ENCODE data around the gene CGGBP1.

Gene CGGBP1, protein sequence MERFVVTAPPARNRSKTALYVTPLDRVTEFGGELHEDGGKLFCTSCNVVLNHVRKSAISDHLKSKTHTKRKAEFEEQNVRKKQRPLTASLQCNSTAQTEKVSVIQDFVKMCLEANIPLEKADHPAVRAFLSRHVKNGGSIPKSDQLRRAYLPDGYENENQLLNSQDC

DNA sequence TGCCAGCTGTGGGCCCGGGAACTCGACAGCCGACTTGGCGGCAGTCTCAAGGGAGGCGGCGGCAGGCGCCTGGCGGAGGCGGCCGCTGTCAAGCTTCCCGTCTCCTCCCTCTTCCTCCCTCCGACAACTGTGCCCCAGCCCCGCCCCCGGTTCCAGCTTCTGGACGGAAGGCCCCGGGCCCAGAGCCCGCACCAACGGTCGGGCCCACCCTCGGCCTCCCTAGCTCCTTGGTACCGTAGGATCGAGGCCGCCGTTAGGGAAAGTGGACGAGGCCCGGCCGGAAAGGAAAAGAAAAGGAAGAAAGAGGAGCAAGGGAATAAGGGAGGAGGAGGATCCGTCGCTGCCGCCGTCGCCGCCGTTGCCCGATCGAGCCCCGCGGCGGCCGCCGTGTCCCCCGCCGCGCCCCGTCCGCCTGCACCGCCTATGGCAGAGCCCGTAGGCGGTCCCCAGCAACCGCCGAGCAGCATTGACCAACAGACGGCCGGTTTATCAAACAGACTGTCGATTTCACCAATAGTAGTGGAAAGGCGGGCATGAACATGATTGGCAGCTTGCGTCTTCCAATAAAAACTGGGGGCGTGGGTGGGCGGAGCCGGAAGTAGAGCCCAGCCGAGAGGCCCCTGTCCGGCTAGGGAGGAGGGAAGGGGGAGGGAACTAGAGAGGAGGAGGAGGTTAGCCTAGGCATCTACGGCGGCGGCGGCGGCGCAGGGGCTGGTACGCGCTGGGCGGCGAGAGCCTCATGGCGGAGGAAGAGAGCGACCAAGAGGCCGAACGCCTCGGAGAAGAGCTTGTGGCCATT lies at the start of gene CGGBP1, which contains the start of gene ZNF654:
TSS of gene CGGBP1 (minus strand) at position 425 of the 799 bp plus-strand sequence. CDS start 3,029 bp downstream, outside the sequence.
TSS of gene ZNF654 (plus strand) at position 675 of the 799 bp plus-strand sequence. CDS start at position 740, 65 bp downstream.
- peak; percentile 88 for FAIRE-seq

DNA sequence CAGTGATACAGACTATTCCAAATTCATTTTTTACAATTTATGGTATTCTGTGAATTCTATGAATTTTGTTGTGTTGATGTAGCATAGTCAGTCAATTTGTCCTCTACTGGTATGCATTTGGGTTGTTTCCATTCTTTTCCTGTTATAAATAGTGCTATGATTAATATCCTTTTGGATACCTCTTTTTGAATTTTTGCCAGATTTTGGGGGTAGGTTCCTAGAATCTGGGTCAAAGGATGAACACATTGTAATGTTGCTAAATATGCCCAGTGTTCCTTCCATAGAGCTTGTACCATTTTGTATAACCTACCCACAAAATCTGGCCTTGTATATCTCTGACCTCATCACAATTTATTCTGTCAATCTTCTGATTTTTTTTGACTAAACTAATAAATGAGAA lies 46.5 kb upstream of the CGGBP1 start:
- FAIRE-seq = no peak

DNA sequence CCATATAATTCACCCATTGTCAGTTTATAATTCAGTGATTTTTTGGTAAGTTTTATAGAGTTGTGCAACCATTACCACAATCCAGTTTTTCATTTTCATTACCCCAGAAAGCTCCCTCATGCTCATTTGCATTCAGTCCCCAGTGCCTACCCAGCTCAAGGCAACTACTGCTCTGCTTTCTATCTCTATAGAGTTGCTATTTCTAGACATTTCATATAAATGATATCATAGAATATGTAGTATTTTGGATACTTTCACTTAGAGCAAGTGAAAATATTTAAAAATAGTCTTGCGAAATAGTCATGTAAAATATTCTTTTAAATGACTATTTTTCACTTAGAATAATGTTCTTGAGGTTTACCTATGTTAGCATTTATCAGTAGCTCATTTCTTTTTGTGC lies 42.3 kb upstream of the CGGBP1 start:
- FAIRE-seq = no peak

DNA sequence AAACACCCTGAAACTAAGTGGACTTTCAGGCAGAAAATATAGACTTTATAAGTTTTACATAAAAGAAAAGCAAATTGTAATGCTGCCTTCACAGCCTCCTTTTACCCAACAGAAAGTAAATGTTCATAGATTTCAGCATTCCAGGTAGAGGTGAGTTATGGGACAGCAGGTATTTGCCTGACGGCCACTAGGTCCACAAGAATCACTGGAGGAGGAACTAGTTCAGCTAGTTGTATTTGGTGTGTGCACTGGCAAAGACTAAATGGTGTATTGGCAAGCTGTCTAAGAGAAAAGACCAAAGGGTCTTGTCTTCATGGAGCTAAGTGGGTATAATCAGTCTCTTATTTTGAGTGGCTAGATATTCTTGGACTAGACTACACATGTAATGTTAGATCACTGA lies 34.5 kb upstream of the CGGBP1 start:
- no peak for FAIRE-seq

DNA sequence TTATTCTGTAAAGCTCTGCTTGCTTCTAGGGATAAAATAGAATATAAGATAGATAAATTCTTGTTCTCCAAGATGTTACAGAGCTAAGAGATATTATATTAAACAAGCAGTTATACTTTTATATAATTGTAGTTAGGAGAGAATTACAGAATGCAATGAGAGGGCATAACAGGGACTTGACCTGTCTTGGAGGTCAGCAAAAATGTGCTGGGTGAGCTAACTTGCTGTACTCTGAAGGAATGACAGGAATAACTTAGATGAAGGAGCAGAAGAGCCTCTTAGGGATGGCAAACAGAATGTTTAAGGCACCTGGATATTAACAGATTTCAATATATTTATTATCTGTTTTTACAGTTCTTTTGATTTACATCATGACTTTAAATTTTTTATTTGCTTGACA lies 33.5 kb upstream of the CGGBP1 start:
- FAIRE-seq = no peak

DNA sequence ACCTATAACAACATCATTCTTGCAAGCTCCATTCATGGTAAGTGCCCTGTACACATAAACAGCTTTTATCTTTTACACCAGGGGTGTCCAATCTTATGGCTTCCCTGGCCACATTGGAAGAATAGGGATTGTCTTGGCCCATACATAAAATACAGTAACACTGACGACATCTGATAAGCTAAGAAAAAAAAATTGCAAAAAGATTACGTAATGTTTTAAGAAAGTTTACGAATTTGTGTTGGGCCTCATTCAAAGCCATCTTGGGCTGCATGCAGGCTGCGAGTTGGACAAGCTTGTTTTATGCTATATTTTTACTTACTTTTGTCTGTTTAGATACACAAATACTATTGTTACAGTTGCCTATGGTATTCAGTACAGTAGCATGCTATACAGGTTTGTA lies 31.9 kb upstream of the CGGBP1 start:
- no peak for FAIRE-seq

DNA sequence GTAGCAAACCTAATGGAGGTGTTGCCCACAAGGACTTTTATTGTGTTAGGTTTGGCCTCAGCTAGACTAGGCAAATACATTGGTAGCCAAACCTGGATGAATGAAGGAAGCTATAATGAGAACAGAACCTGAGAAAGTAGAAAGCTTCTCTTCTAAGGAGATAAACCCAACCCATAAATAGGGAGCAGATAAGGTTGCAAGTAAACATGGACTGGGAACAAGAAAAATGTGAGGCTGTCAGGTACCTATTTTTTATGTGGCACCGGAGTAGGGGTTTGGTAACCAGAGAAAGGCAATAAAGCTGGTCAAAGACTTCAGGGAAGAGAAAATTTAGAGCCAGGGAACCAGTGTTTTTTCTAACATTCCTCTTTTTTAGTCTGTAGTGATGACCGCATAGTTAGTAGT lies 25.3 kb upstream of the CGGBP1 start:
- FAIRE-seq = no peak

DNA sequence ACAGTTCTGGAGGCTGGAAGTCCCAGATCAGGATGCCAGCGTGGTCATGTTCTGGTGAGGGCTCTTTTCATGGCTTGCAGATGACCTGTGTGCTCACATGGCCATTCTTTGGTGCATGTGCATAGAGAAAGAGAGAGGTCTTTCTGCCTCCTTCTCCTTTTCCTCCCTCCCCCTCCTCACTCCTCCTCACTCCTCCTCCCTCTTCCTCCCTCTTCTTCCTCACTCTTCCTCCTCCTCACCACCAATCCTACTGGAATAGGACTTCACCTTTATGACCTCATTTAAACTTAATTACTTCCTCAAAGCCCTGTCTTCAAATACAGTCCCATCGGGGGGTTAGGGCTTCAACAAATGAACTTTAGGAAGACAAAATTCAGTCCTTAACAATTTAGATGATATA lies 24.0 kb upstream of the CGGBP1 start:
- no peak for FAIRE-seq

DNA sequence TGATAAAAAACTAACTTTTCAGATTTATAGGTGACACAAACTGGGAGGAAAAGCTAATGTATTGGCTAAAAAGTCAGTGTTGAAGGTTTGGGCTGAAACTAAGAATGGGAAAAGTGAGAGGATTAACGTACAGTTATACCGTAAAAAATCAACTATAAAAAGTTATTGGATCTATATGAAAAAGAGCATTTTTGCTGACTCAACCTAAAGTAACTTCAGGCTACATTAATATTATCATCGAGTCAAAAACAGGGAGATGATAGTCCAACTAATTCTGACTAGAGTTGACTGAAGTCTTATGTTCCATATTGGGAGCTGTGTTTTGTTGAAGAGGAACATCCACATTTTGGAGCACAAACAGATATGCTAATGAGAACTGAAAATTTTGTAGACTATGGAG lies 20.1 kb upstream of the CGGBP1 start:
- no peak for FAIRE-seq

DNA sequence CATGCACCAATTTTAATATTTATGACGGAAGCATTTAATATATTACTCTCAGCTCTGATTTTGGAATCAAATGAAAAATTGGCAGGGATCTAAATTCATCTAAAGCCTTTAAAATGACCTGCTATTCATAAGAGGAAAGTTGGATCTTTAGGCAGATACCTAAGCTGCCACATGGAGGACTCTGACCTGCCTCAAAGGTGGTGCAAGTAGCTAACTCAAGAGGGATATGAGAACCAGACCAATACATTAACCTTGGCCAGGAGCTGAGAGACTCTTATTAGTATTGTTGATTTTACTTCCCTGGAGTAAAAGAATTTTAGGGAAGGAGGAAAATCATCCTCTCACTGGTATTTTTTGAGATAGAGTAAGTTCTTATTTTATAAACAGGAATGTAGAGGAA lies 17.9 kb upstream of the CGGBP1 start:
- no peak for FAIRE-seq

DNA sequence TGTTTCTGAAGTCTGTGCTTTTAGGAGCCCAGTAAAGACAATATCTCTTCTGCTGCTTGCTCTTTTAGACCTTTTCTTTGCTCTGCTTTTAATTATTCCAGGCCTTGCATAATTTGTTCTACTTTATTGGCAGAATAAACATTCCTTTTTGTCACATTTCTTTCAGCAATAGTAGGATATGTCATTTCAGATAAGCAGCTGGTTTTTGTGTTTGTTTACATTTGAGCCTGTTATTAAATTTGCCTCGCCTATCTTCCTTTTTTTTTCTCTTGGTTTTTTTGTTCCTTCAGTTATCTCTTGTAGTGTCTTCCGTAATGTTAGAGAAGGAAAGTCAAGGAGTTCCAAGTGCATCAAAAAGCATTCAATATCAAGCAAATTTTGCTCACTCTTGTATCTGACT lies 16.7 kb upstream of the CGGBP1 start:
- no peak for FAIRE-seq

DNA sequence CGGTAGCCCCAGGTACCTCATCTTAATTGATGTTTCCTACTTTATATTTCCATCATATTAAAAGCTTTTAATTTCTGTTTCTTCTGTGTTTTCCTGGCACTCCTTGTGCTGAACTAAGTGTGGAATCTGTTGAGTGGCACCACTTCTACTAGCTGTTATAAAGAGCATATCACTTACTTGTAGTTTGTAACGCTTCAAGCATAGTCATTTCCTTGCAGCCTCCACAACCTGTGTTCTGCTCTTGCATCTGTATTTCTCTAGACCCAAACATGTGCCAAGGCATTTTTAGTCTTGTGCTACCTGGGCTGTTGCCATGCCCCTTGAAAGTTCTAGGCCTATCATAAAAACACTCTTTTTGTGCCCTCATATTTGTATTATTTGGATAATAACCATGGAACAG lies 16.3 kb upstream of the CGGBP1 start:
- FAIRE-seq = no peak

DNA sequence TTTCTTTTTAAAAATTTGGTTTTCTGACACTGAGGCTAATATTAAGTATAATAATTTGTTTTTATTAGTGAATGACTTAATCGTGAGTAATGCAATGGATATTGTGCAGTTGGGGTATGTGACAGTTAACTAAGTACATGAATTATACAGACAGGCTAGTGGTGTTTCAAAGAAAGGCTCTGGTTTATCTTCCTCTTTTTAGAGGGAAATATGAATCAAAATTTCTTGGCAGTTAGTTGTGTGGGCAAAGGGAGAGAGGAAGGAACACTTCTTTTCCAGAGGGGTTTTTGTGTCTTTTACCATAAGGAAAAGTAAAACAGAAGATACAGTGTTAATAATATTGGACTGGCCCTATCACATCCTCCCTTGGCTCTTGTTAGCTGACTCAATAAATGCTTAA lies 2.9 kb upstream of the CGGBP1 start:
- no peak for FAIRE-seq

DNA sequence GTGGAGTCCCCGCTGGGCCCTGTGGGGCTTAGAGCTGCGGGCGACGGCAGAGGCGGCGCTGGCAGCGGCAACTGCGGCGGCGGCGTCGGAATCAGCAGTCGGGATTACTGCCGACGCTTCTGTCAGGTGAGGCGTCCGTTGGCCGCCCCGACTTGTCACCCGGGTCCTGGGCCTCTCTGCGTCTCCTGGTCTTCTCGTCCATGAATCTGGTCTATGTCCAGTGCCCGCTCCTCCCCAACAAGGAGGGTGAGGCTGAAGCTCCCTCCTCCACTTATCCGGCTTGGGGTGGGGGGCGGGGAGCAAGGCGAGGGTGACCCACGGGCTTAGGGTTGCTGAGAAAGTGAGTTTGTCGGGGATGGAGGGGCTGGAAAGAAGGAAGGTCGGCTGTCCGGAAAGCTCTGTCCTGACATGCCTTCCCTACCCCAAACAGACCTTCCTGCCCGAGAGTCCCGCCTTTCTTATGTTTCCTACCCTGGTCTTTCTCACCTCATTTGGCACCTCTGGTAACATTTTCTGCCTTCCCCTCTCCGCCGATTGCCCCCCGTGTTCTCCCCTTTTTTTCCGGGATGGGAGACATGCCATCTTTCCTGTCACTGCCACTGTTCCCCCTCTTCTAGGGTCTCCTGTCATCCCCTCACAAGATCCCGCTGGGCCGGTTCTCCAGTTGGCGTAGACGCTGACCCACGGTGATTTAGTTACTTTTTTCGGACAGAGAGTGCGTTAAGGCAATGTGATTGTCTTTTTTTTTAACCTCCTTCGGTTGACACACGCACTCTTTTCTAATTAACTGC lies 770 bp upstream of the CGGBP1 start:
- FAIRE-seq = no peak

DNA sequence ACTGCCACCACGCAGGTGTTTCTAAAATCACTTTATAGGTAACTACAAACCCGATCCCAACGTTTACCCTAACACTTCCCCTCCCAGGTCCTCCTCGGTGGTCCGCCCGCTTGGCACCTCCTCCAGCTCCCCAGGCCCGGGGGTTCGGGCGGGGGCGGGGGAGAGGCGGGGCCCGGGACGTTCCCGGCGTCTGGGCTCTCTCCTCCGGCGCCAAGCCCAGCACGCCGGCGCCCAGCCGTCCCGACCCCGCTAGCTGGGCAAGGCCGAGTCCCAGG lies 562 bp downstream of the CGGBP1 start:
- no peak for FAIRE-seq

DNA sequence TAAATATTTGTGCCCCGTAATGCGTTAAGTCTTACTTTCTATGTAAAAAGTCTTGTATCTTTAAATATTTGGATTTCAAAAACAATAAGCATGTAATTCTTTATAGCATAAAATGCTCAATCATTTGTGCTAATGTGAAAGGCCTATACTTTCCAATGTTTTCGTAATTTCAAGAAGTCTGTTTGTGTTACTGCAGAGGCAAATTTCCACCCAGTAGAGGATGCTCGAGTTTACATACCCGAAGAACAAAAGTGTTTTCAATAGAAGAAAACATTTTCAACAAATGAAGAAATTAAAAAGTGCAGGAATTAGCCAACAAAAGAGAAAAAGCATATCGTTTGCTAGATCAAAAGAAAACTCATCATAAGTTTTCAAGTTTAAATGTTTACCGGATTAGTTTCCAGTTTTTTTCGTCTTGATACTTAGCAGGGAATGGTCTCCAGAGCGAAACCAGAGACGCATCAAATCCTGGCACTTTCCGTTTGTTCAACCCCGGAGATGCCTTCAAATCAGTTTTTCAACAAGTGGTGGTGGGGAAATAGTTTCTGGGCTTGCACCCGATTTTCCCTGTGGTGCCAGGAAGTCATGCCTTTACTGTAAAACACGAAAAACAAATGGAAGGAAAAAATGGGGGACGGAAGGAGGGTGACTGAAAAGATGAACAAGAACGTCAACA lies 1.0 kb downstream of the CGGBP1 start:
- FAIRE-seq = peak; percentile 51

DNA sequence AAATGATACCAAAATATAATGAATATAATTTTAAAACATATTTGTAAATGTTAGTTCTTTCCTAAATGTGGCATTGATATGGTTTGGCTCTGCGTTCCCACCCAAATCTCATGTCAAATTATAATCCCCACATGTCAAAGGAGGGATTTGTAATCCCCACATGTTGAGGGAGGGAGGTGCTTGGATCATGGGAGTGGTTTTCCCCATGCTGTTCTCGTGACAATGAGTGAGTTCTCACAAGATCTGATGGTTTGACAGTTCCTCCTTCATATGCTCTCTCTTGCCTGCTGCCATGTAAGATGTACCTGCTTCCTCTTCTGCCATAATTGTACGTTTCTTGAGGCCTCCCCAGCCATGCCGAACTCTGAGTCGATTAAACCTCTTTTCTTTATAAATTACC lies 12.0 kb downstream of the CGGBP1 start:
- FAIRE-seq = no peak

DNA sequence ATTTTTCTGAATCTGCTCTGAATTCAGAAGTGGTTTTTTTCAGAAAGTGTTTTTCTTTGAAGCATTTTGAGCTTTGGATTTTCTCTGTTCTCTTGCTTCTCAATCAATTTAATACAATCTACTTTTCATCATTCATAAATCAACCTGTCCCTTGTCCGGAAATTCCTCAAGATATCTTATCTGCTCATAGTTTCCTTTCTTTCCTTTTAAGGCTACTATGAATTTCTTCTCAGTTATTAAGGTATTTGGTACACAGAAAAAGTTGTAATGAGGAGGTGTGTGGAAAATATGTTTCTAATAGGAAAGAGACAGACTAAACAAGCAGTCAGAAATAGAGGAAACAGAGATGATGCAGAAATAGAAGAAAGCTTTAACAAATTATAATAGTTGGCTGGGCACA lies 14.4 kb downstream of the CGGBP1 start:
- FAIRE-seq = no peak

DNA sequence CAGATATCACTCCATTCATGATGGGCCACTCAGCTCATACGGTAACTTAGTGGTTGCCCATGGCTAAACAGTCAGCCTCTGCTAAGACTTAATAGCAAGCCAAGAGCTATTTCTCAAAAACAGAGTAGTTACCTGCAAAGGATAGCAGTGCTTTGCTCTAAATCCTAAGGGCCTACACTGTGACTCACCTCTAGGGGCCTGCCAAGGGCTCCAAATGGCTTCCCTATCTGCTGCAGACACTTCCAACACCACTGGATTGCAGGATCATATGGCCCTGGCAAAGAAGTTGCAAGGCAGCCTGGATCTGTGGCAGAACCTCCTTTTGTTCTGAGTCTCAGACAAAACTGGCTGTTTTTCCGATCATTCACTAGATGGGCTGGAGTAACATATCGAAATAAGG lies 17.8 kb downstream of the CGGBP1 start:
- no peak for FAIRE-seq

DNA sequence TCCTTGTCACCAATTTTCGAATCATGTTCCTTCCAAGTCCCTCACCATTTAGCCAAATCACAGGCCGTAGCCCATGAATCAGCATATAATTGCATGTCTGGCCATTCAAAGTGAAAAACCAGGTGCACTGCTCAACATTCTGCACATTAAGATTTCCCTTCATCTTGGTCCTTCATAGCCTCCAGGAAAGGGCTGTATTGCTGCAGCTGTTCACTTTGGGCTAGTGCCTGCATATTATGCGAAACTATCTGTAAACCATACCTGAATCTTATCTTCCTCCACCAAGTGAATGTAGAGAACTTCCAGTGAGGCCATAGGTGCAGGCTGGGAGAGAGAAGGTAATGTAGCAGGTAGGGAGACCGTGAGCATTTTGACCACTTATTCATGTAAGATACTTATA lies 18.3 kb downstream of the CGGBP1 start:
- FAIRE-seq = no peak

DNA sequence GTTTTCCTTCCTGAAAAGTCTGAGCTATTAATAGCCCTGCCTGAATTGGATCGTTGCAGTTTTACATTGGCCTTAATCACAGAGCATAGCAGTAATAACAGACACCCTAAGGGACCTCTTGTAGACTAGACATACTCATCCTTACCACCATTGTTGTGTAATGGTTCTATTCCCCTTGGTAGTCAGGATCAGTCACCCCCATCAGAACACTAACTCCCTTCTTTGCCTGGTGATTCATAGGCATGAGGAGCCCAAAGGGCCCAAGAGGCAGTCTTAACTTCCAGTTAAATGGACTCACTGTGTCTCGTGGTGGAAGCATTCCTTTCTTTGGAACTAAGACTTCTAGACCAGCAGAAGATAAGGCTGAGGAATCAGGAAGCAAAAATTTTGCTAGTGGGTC lies 20.2 kb downstream of the CGGBP1 start:
- no peak for FAIRE-seq

DNA sequence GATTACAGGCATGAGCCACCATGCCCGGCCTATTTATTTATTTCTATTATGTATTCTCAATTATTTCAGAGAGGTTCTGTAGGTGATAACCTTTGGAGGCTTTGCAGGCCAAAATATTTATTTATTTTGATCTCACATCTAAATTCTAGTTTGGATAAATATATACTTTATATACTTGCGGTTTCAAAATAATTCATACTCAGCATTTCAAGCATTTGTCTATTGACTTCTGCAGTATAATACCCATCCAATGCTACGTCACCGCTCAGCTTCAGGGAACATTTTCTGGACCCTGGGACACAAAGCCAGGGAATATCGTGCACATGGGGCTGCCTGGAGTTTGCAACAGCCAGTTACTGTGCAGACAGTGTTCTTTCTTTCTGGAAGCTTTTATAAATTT lies 22.6 kb downstream of the CGGBP1 start:
- no peak for FAIRE-seq

DNA sequence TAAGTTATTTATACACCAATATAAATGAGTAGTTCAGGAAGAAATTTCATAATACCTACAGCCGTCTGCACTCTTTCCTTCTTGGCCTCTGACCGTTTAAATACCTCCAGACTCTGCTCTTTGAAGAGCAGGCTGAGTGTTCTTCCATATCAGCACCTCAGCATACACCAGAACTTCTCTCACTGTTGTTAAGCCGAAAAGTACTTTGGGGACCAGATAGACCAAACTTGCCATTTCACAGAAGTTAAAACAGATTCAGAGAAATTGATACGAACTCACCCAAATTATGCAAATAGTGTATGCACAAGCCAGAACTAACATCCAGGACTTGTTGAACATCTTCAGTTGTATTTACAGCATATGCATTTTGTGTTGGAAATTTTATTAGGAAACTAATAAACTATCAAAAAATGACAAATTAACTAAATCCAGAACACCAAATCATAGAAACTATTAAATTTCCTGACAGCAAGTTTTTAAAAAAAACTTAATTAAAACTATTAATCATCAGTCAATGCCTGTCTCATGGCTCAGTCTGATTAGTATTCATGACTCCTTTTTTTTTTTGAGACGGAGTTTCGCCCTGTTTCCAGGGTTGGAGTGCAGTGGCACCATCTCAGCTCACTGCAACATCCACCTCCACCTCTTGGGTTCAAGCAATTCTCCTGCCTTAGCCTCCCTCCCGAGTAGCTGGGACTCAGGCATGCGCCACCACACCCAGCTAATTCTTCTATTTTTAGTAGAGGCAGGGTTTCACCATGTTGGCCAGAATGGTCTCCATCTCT lies 24.1 kb downstream of the CGGBP1 start:
- no peak for FAIRE-seq

All from islet of Langerhans (tissue), 1 donor.